DND-41 (cell line): ENCODE measurements around the gene MVB12B.

Source experiments
- ATAC-seq: fragments of 200-7000 bp; cut with Tn5 transposase; 3 replicates; pipeline ENCODE4 v1.9.1; 2021; ENCODE audit warnings: low read depth; ENCODE audit not compliant: insufficient read depth
- DNase-seq: peaks from one replicate; pipeline ENCODE4 v3.0.0-alpha.2; 2020
- H2AFZ ChIP-seq: 2 replicates; pipeline ENCODE4 v1.6.0; 2012; ENCODE audit warnings: low read depth, low read length
- H3K27ac ChIP-seq: 2 replicates; pipeline ENCODE4 v1.5.1; 2012; ENCODE audit warnings: low read length, inconsistent platforms
- H3K27me3 ChIP-seq: fragments of 200-600 bp; sonication (generic); 2 replicates; pipeline ENCODE4 v1.6.0; 2012; ENCODE audit warnings: low read length, mild to moderate bottlenecking, inconsistent platforms; ENCODE audit not compliant: insufficient read depth, poor library complexity
- H3K36me3 ChIP-seq: 2 replicates; pipeline ENCODE4 v1.5.1; 2012; ENCODE audit warnings: low read length, inconsistent platforms; ENCODE audit not compliant: insufficient read depth
- H3K4me1 ChIP-seq: 2 replicates; pipeline ENCODE4 v1.5.1; 2012; ENCODE audit warnings: mild to moderate bottlenecking, low read length; ENCODE audit not compliant: insufficient read depth
- H3K4me2 ChIP-seq: 2 replicates; pipeline ENCODE4 v1.6.0; 2012; ENCODE audit warnings: mild to moderate bottlenecking, moderate library complexity, low read length, inconsistent platforms; ENCODE audit not compliant: insufficient read depth
- H3K4me3 ChIP-seq, 2 experiments: fragments of 200-600 bp in 1 of 2; shearing (Covaris generic) in 1 of 2; 2 replicates each; pipeline ENCODE4 v1.5.1; 2012 to 2016; ENCODE audit warnings: inconsistent platforms in 2 of 2, low read length in 2 of 2, mild to moderate bottlenecking in 2 of 2, low read depth in 1 of 2, moderate library complexity in 1 of 2
- H3K79me2 ChIP-seq: 2 replicates; pipeline ENCODE4 v1.6.0; 2012; ENCODE audit warnings: low read length, inconsistent platforms; ENCODE audit not compliant: insufficient read depth
- H3K9ac ChIP-seq: 2 replicates; pipeline ENCODE4 v1.6.0; 2012; ENCODE audit warnings: low read depth, mild to moderate bottlenecking, inconsistent platforms, low read length, moderate library complexity
- H3K9me3 ChIP-seq: 2 replicates; pipeline ENCODE4 v1.5.1; 2012; ENCODE audit warnings: low read length, moderate library complexity, mild to moderate bottlenecking, inconsistent platforms; ENCODE audit not compliant: insufficient read depth, severe bottlenecking
- H4K20me1 ChIP-seq: 2 replicates; pipeline ENCODE4 v1.6.0; 2012; ENCODE audit warnings: low read length; ENCODE audit not compliant: insufficient read depth
- EZH2 ChIP-seq: IDR thresholded peaks from 3 replicates; pipeline ENCODE4 v1.6.1; 2012; ENCODE audit warnings: borderline replicate concordance, low read depth, mild to moderate bottlenecking, moderate library complexity, low read length, inconsistent platforms; ENCODE audit not compliant: severe bottlenecking
- TF ChIP-seq, protein P1 (sequence below): IDR thresholded peaks from 2 replicates; pipeline ENCODE4 v1.5.1; 2012; ENCODE audit warnings: borderline replicate concordance, low read length, moderate library complexity, mild to moderate bottlenecking; ENCODE audit not compliant: poor library complexity, severe bottlenecking; ENCODE audit errors: extremely low read depth

The MVB12B gene

DNA sequence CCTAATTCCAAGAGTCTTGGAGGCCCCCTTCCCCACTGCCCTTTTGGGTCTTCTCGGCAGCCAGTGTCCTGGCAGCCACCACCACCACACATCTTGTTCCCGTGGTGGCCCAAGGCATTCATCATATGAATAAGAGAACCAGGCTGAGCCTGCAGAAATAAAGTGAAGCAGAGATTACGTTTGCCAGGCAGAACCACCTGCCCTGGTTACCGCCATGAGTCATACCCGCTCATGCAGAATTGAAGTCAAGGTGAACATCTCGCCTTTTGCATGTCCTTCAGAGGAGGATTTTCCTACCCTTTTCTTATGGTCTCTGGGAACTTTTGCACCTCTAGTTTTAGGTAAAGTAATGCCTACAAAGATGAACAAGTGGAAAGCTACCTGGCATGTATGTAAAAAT is 167.6 kb downstream of the MVB12B start:
- Histone ChIP-seq H3K4me2 (no peak overlapping the region), H3K36me3 (no peaks in the 10 kb centered on the region), H3K9me3 (no peaks in the 10 kb centered on the region), H3K4me1 (no peaks in the 10 kb centered on the region), H3K79me2 (no peaks in the 10 kb centered on the region), H3K4me3 (no peak overlapping the region), H3K9ac (no peak overlapping the region), H3K27ac (no peak overlapping the region), H3K27me3 (no peaks in the 10 kb centered on the region), H2AFZ (no peak overlapping the region), H4K20me1 (no peaks in the 10 kb centered on the region)
- no peak for ATAC-seq
- no peak for DNase-seq
- no peak for TF ChIP-seq EZH2
- TF ChIP-seq, protein P1, sequence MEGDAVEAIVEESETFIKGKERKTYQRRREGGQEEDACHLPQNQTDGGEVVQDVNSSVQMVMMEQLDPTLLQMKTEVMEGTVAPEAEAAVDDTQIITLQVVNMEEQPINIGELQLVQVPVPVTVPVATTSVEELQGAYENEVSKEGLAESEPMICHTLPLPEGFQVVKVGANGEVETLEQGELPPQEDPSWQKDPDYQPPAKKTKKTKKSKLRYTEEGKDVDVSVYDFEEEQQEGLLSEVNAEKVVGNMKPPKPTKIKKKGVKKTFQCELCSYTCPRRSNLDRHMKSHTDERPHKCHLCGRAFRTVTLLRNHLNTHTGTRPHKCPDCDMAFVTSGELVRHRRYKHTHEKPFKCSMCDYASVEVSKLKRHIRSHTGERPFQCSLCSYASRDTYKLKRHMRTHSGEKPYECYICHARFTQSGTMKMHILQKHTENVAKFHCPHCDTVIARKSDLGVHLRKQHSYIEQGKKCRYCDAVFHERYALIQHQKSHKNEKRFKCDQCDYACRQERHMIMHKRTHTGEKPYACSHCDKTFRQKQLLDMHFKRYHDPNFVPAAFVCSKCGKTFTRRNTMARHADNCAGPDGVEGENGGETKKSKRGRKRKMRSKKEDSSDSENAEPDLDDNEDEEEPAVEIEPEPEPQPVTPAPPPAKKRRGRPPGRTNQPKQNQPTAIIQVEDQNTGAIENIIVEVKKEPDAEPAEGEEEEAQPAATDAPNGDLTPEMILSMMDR, result no peak

DNA sequence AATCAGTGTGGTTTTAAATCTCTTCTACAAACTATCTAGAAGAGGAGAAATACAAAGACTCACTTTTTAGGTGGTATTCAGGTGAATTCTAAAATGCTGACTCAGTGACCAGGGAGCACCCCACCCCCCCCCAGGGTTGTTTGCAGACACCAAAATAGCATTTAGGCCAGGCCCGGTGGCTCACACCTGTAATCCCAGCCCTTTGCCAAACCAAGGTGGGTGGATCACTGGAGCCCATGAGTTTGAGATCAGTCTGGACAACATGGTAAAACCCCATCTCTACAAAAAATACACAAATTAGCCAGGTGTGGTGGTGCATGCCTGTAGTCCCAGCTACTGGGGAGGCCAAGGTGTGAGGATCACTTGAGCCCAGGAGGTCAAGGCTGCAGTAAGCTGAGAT is 168.1 kb downstream of the MVB12B start:
- Histone ChIP-seq H3K36me3 (no peaks in the 10 kb centered on the region), H3K9me3 (no peaks in the 10 kb centered on the region), H4K20me1 (no peaks in the 10 kb centered on the region), H3K9ac (no peak overlapping the region), H3K4me2 (no peak overlapping the region), H3K27ac (no peak overlapping the region), H2AFZ (no peak overlapping the region), H3K4me1 (no peaks in the 10 kb centered on the region), H3K79me2 (no peaks in the 10 kb centered on the region), H3K4me3 (no peak overlapping the region), H3K27me3 (no peaks in the 10 kb centered on the region)
- no peak for DNase-seq
- ATAC-seq, result no peak
- TF ChIP-seq EZH2, result no peak
- TF ChIP-seq, protein P1, result no peak

DNA sequence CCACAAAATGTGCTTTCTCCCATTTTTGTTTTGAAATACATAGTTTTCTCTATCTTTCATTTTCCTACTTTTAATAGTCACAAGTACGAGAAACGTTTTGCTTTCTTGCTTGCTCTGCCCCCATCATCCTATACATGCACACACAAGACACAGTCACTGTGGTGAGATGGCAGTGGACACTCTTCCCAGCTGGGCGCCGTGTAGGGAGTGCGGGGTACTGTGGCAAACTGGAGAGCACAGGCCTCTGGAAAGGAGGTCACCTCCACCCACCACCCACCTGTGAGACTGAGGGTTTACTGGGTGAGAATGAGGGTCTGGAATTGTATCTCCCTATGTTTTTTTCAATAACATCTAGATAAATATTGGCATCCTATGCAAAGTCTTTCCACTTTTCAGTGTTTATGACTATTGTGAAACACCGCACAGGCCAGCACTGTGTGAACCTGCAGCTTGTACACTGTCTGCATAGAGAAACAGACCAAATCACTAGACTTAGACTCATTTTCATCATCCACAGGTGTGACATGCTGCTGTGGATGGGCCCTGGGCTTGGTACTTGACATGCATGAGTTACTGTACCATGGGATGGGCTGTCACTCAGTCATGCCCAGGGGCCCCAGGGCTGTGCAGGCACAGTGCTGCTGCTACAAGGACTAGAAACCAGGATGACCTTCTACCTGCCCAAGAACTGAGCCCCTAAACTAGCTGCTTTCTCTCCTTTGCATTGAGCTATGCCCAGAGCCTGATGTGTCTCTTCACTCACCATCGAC is 169.0 kb downstream of the MVB12B start:
- Histone ChIP-seq H3K36me3 (no peaks in the 10 kb centered on the region), H3K79me2 (no peaks in the 10 kb centered on the region), H2AFZ (no peak overlapping the region), H3K9me3 (no peaks in the 10 kb centered on the region), H3K27me3 (no peaks in the 10 kb centered on the region), H4K20me1 (no peaks in the 10 kb centered on the region), H3K4me1 (no peaks in the 10 kb centered on the region), H3K4me2 (no peak overlapping the region), H3K9ac (no peak overlapping the region), H3K4me3 (no peak overlapping the region), H3K27ac (no peak overlapping the region)
- no peak for TF ChIP-seq EZH2
- TF ChIP-seq, protein P1, result no peak
- DNase-seq (no peak), ATAC-seq (no peak)
